ENCODE measurements around the gene CENPA. TPM values are rescaled to one million over a fixed set of nuclear protein-coding genes. Genes with fewer than 3 reads are reported as not detected.
A peak's percentile ranks its signal among the peaks of the same experiment; 100 is the strongest.

Gene CENPA
- total and polyA plus RNA-seq, 2 of the 13 experiments (the other 11 are each of a cell fraction or from before 2014, with no cell fraction given) = 28.5 to 38.5 TPM

DNA sequence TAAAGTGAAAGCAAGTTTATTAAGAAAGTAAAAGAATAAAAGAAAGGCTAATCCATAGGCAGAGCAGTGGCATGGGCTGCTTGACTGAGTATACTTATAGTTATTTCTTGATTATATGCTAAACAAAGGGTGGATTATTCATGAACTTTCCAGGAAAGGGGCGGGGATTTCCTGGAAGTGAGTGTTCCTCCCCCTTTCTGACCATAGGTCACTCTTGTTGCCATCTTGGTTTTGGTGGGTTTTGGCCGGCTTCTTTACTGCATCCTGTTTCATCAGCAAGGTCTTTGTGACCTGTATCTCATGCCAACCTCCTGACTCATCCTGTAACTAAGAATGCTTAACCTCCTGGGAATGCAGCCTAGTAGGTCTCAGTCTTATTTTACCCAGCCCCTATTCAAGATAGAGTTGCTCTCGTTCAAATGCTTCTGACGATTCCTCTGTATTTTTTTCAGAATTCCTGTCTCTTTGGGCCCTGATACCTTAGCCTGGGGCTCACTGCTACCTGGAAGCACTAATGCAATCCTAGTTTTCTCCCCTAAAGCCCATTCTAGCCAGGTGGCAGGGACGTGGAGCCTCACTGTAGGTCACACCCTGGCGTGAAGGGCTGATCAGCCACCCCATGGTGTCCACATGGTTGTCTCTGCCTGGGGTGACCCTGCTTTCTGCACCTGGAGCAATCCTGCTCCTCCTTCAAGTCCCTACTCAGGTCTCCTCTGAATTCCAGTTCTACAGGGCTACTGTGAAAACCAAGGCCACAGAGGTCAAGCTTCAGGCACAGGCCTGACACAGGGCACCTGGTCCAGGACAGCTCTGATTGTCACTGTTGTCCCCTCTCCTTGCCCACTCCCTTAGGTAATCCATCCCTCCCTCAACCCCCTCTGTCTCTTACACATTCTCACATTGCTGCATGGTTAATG lies 27.7 kb upstream of the CENPA start (continued):
- TF ChIP-seq TEAD3 (CRISPR knock-in tag; optimal IDR thresholded peaks at IDR 0.05; ENCODE audit: borderline replicate concordance) (peak; percentile 97), CREM (IDR thresholded peaks at IDR 0.05) (0 out of 2 replicates have a peak, but pooled peaks have one; percentile 36), CREM (CRISPR knock-in tag; IDR thresholded peaks at IDR 0.05) (no peak), ZNF570 (CRISPR knock-in tag; IDR thresholded peaks at IDR 0.05; ENCODE audit: borderline replicate concordance) (no peak), IRF2 (CRISPR knock-in tag; IDR thresholded peaks at IDR 0.05) (peak; percentile 59; the same call in 1 of the 2 replicates), RNF2 (conservative IDR thresholded peaks at IDR 0.05; ENCODE audit: low read depth) (peak; percentile 26; the same call in 1 of the 2 replicates), PPARG (CRISPR knock-in tag; conservative IDR thresholded peaks at IDR 0.05) (peak; percentile 63), ZNF317 (CRISPR knock-in tag; IDR thresholded peaks at IDR 0.05) (no peak), ZNF432 (CRISPR knock-in tag; IDR thresholded peaks at IDR 0.05; ENCODE audit: borderline replicate concordance) (no peak), NFRKB (IDR thresholded peaks at IDR 0.05) (no peak), KLF16 (CRISPR knock-in tag; IDR thresholded peaks at IDR 0.05) (peak in 1 of 2 experiments; percentile 84; a peak in 1 of 4 replicates), CENPX (CRISPR knock-in tag; IDR thresholded peaks at IDR 0.05) (no peak), FOXO4 (CRISPR knock-in tag; conservative IDR thresholded peaks at IDR 0.05) (no peak), SMAD3 (CRISPR knock-in tag; IDR thresholded peaks at IDR 0.05) (peak; percentile 95), NR2F6 (IDR thresholded peaks at IDR 0.05) (peak; percentile 58; the same call in 1 of the 2 replicates), NR2F6 (CRISPR knock-in tag; IDR thresholded peaks at IDR 0.05) (peak; percentile 72), CHCHD3 (CRISPR knock-in tag; IDR thresholded peaks at IDR 0.05) (no peak), ATF7-NPFF (CRISPR knock-in tag; IDR thresholded peaks at IDR 0.05; ENCODE audit: low read depth) (no peak), RAD21 (CRISPR knock-in tag; IDR thresholded peaks at IDR 0.05) (no peak), MATR3 (CRISPR knock-in tag; IDR thresholded peaks at IDR 0.05) (no peak), ZNF572 (CRISPR knock-in tag; IDR thresholded peaks at IDR 0.05) (no peak)
- TF ChIP-seq, protein P1, sequence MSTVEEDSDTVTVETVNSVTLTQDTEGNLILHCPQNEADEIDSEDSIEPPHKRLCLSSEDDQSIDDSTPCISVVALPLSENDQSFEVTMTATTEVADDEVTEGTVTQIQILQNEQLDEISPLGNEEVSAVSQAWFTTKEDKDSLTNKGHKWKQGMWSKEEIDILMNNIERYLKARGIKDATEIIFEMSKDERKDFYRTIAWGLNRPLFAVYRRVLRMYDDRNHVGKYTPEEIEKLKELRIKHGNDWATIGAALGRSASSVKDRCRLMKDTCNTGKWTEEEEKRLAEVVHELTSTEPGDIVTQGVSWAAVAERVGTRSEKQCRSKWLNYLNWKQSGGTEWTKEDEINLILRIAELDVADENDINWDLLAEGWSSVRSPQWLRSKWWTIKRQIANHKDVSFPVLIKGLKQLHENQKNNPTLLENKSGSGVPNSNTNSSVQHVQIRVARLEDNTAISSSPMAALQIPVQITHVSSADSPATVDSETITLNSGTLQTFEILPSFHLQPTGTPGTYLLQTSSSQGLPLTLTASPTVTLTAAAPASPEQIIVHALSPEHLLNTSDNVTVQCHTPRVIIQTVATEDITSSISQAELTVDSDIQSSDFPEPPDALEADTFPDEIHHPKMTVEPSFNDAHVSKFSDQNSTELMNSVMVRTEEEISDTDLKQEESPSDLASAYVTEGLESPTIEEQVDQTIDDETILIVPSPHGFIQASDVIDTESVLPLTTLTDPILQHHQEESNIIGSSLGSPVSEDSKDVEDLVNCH (CRISPR knock-in tag; IDR thresholded peaks at IDR 0.05) = no peak
- TF ChIP-seq, protein P2, sequence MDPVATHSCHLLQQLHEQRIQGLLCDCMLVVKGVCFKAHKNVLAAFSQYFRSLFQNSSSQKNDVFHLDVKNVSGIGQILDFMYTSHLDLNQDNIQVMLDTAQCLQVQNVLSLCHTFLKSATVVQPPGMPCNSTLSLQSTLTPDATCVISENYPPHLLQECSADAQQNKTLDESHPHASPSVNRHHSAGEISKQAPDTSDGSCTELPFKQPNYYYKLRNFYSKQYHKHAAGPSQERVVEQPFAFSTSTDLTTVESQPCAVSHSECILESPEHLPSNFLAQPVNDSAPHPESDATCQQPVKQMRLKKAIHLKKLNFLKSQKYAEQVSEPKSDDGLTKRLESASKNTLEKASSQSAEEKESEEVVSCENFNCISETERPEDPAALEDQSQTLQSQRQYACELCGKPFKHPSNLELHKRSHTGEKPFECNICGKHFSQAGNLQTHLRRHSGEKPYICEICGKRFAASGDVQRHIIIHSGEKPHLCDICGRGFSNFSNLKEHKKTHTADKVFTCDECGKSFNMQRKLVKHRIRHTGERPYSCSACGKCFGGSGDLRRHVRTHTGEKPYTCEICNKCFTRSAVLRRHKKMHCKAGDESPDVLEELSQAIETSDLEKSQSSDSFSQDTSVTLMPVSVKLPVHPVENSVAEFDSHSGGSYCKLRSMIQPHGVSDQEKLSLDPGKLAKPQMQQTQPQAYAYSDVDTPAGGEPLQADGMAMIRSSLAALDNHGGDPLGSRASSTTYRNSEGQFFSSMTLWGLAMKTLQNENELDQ (CRISPR knock-in tag; IDR thresholded peaks at IDR 0.05; ENCODE audit: borderline replicate concordance) = no peak
- TF ChIP-seq, protein P3, sequence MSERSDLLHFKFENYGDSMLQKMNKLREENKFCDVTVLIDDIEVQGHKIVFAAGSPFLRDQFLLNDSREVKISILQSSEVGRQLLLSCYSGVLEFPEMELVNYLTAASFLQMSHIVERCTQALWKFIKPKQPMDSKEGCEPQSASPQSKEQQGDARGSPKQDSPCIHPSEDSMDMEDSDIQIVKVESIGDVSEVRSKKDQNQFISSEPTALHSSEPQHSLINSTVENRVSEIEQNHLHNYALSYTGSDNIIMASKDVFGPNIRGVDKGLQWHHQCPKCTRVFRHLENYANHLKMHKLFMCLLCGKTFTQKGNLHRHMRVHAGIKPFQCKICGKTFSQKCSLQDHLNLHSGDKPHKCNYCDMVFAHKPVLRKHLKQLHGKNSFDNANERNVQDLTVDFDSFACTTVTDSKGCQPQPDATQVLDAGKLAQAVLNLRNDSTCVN (CRISPR knock-in tag; IDR thresholded peaks at IDR 0.05; ENCODE audit: borderline replicate concordance) = no peak

All from HepG2 (cell line).